ENCODE measurements around the gene TTBK1.

Gene TTBK1

DNA sequence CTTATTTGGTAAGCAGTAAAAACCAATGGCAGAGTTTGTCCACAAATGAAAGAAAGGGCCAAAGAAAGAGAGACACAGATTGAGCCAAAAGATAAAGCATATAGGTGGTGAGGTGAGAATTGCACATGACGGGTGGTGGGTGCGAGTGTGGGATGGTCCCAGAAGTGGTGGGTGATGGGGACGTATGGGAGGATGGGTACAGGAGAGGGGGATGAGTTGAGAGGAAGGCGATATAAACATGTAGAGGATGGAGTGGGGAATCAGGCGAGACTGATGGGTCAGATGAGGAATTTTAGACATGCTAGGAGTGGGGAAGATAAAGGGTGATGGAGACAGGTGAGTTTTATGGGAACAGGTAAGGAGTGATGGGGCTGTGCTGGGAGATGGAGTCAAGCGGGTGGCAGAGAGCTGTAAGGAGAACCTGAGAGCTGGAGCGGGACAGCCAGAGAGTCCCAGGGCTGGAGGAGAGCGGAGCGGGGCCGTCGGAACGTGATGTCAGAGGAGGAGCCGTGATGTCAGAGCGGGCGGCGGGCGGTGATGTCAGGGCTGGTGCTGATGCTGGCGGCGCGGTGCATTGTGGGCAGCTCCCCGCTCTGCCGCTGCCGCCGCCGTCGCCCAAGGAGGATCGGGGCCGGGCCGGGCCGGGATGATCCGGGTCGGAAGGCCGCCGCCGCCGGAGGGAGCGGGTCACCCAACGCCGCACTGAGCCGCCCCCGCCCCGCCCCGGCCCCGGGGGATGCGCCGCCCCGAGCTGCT is at the start of gene TTBK1:
Gene TTBK1, plus strand, starts transcription at position 574 of the 756 bp plus-strand sequence. CDS start 3,180 bp downstream, outside the sequence.
- DNase-seq (ENCODE audit: low read depth), result no peak

DNA sequence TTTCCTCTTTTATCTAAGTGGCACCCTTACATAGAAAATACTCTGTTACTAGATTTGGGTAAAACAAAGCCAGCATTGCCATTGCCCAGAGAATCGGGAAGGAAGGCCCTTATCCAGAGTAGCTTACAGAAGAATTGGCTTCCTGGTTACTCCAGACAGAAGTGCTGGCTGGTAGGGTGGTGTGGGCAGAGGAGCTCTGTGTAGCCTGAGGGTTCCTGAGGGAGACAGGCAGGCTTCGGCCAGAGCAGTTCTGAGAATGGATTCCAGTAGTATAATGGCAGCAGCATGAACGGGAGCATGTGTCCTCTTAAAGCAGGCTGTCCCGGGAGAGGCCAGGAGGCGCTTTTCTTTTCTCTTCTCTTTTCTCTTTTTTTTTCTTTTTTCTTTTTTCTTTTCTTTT is 49.4 kb upstream of the TTBK1 start:
- DNase-seq (ENCODE audit: low read depth), result no peak

DNA sequence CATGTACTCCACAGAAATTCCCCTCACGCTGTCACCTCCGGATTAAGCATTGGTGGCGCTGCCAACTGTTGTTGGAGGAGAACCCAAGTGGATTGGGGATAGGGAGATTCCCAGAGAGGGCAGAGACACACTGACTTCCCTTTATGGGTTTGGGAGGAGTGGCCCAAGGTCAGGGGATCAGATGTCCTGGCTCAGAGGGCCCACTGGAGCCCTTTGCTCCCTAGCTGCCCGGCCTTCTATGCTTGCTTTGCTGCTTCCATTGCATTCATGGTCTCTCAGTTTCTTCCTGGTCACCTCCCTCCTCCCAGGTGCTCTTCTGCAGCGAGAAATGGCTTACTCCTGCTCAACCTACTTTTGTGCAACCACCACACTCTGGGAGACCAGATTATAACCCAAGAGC is 46.9 kb upstream of the TTBK1 start:
- no peak for DNase-seq (ENCODE audit: low read depth)

- DNase-seq (ENCODE audit: low read depth), result no peak
Observed at GRCh38 chr6:43199912-43200311, 43.4 kb upstream of the TTBK1 start.

- DNase-seq (ENCODE audit: low read depth), result no peak
Observed at GRCh38 chr6:43200541-43200940, 42.7 kb upstream of the TTBK1 start.

GRCh38 chr6:43202451-43202850 is 40.8 kb upstream of the TTBK1 start:
- DNase-seq (ENCODE audit: low read depth), result no peak

DNA sequence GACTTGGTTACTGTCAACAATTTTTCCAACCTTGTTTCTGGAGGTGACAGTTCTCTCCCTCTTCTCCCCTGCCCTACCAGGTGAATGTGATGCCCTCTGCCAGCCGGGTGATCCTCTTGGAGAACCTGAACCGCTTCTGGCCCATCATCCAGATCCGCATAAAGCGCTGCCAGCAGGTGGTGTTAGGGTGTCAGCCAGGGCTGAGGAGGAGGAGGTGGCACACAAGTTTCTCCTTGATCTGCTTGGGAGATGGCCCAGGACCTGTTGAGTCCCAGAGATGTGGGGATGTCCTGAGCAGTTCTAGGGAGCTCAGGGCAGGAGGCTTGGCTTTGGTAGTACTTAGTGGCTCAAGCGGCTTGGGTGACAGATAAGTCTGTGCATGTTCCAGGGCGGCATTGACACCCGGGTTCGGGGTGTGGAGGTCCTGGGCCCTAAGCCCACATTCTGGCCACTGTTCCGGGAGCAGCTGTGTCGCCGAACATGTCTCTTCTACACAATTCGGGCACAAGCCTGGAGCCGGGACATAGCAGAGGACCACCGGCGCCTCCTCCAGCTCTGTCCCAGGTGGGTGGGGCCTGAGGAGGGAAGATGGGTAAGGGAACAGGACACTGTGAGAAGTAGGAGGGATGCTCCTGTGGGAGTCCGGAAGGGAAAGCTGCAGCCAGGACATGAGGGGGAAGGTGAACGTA is 40.1 kb upstream of the TTBK1 start:
- DNase-seq (ENCODE audit: low read depth), result no peak

DNA sequence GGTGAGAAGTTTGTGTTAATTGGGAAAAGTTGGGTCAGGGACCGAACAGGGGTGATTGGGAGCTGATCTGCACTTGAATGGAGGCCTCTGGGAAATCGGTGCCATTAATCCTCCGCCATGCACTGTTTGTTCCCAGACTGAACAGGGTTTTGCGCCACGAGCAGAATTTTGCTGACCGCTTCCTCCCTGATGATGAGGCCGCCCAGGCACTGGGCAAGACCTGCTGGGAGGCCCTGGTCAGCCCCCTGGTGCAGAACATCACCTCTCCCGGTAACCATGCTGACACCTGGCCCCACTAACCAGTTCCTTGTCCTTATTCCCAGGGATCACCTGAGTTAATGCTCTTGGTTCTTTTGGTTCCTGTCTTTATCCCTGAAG is 39.6 kb upstream of the TTBK1 start:
- no peak for DNase-seq (ENCODE audit: low read depth)

- DNase-seq (ENCODE audit: low read depth), result no peak
Observed at GRCh38 chr6:43204271-43205105, 38.8 kb upstream of the TTBK1 start.

- no peak for DNase-seq (ENCODE audit: low read depth)
Observed at GRCh38 chr6:43205849-43206248, 37.4 kb upstream of the TTBK1 start.

- DNase-seq (ENCODE audit: low read depth), result no peak
Observed at GRCh38 chr6:43207286-43207685, 36.0 kb upstream of the TTBK1 start.

DNA sequence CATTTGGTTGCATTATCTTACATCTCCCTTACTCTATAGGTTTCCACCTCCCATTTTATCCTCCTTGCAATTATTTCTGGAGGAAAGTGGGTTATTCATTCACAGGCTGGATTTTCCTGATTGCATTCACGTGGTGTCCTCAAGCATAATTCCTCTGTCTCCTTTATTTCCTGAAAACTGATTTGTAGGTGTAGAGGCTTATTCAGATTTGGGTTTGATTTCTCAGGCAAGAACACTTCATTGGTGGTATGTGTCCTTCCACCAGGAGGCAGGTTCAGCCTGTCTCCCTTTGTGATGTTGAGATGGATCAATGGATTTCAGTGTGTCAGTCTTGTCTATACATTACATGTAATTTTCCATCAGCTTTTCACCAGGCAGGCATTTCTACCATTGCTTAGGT is 31.3 kb upstream of the TTBK1 start:
- DNase-seq (ENCODE audit: low read depth), result no peak

DNA sequence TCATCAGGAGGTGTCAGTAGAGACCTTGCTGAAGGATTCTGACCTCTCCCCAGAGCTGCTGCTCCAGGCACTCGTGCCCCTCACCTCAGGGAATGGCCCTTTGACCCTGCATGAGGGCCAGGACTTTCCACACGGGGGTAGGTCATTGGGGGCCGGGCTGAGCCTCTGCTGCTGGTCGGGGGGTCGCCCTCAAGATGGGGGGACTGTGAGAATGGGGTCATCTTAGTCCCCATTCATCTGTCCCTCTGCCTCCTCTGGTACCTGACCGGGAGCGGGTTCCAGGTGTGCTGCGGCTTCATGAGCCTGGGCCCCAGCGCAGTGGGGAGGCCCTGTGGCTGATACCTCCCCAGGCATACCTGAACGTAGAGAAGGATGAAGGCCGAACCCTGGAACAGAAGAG is 29.9 kb upstream of the TTBK1 start:
- no peak for DNase-seq (ENCODE audit: low read depth)

- no peak for DNase-seq (ENCODE audit: low read depth)
Observed at GRCh38 chr6:43215066-43215465, 28.2 kb upstream of the TTBK1 start.

DNA sequence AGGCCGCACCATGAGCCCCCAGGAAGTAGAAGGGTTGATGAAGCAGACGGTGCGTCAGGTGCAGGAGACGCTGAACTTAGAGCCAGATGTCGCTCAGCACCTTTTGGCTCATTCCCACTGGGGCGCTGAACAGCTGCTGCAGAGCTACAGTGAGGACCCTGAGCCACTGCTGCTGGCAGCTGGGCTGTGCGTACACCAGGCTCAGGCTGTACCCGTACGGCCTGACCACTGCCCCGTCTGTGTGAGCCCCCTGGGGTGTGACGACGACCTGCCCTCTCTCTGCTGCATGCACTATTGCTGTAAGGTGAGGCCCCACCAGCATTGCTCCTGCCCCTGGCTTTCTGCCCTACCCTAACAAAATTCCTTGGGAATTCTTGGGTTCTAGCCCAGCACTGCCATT is 27.1 kb upstream of the TTBK1 start:
- no peak for DNase-seq (ENCODE audit: low read depth)

GRCh38 chr6:43217351-43217750 is 25.9 kb upstream of the TTBK1 start:
- DNase-seq (ENCODE audit: low read depth), result no peak

DNA sequence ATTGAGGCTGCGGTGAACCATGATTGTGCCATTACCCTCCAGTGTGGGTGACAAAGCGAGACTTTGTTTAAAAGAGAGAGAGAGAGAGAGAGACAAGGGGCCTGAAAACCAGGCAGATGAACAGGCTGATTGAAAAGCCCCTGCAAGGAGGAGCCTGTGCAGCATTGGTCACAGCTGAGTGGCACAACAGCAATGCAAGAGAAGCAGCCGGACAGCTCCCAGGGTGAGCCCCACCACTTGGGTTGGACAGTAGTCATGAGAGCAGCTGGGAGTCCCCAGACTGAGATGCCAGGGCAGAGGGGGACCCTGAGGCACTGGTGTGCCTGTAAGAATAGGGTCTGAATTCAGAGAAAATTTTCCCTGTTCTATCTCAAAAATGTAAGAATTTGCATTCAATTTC is 24.2 kb upstream of the TTBK1 start:
- no peak for DNase-seq (ENCODE audit: low read depth)

GRCh38 chr6:43219814-43220213 is 23.5 kb upstream of the TTBK1 start:
- DNase-seq (ENCODE audit: low read depth), result no peak

GRCh38 chr6:43220439-43220951 is 22.8 kb upstream of the TTBK1 start:
- DNase-seq (ENCODE audit: low read depth), result no peak

DNA sequence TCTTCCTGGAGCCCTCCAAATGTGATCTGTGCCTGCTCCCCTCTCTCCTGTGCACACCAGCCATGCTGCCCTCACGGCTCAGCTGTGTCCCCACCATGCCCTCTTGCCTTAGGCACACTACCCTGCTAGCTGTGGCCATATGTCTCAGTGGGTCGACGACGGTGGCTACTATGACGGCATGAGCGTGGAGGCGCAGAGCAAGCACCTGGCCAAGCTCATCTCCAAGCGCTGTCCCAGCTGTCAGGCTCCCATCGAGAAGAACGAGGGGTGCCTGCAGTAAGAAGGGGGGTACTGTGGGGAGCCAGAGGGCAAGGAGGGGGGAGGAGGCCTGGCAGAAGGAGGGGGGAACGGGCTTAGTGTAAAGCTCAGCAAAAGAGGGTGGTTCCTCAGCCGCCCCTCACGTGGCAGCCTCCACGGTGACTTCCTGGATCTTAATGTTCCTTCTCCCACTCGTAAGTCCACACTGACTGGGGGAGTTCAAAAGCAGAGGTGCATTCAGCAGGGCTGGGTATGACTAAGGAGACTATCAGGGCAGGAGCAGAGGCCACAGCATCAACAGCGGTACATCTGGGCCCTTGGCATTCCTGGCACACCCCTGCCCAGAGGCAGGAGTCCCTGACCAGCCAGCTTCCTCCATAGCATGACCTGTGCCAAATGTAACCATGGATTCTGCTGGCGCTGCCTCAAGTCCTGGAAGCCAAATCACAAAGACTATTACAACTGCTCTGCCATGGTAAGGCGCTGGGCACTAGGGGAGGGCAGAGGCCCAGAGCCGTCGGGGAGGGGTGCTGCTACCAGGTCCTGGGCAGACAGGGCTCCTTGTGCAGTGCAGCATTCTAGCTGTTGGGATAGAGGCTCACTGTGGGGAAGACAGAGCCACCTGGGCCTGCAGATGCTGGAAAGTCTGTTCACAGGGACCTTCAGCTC is 22.0 kb upstream of the TTBK1 start:
- DNase-seq (ENCODE audit: low read depth), result no peak

DNA sequence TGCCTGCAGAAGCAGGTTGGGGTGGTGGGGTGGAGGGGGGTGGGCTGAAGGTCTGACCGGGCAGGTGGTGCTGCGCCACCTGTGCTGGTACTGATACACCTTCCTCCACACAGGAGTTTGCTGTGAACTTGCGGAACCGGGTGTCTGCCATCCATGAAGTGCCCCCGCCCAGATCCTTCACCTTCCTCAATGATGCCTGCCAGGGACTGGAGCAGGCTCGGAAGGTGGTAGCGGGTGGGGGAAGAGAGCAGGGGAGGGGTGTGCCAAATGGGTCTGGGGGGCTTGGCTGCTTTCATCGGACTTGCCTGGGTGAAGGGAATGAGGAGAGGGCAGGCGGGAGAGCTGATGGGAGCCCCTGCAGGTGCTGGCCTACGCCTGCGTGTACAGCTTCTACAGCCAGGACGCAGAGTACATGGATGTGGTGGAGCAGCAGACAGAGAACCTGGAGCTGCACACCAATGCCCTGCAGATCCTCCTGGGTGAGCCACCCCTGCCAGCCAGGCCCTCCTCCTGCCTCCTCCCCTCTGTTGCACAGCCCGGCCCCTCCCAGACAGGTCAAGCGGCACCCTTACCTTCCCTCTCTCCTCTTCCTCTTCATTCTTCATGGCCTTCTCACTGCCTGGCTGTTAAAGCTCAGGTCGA is 20.7 kb upstream of the TTBK1 start:
- DNase-seq (ENCODE audit: low read depth), result no peak
